NCI-H69 (cell line): ENCODE results near the gene KIF5B.
A peak's percentile ranks its signal among the peaks of the same experiment; 100 is the strongest.
"Not testable (repeated sequence)": the region's sequence is repeated elsewhere in the genome, so short reads cannot be mapped to it uniquely, and the experiment has no call there.

Experiments
- DNase-seq: peaks from one replicate; lab custom pipeline; 2025; lab: John Stamatoyannopoulos, UW

Gene KIF5B

GRCh38 chr10:32059472-32059871 lies 3.2 kb upstream of the KIF5B start:
- no peak for DNase-seq

- DNase-seq, result no peak
Measured at GRCh38 chr10:32057036-32057372, 779 bp upstream of the KIF5B start.

GRCh38 chr10:32055478-32056135 lies 618 bp downstream of the KIF5B start:
- peak; percentile 79 for DNase-seq

- peak; percentile 56 for DNase-seq
Measured at GRCh38 chr10:32054094-32054493, 2.1 kb downstream of the KIF5B start.

DNA sequence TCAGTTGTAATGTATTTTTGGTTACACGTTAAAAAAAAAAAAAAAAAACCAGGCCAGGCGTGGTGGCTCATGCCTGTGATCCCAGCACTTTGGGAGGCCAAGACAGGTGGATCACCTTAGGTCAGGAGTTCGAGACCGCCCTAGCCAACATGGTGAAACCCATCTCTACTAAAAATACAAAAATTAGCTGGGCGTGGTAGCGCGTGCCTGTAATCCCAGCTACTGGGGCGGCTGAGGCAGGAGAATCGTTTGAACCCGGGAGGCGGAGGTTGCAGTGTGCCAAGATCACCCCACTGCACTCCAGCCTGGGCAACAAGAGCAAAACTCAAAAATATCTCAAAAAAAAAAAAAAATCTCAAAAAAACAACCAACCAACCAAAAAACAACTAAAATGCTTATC lies 2.8 kb downstream of the KIF5B start:
- not testable (repeated sequence) for DNase-seq

- DNase-seq, result no peak
Measured at GRCh38 chr10:32051926-32052325, 4.3 kb downstream of the KIF5B start.

DNA sequence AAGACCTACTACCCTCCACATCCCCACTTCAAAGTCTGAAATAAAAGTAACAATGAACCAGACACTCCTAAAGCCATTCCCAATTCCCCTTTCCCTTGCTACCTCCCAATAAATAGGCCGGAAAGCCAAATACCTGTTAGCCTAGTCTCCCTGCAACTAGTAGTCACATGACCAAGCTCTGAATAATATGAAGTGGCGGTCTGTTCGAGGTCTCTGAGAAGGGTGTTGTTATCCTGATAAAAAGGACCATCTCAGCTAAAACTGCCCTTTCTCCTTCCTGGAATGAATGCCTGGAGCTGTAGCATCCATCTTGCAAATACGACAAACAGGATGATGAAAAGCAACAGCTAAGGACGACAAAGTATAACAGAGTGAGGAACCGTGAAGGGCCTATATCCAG lies 6.0 kb downstream of the KIF5B start:
- no peak for DNase-seq

DNA sequence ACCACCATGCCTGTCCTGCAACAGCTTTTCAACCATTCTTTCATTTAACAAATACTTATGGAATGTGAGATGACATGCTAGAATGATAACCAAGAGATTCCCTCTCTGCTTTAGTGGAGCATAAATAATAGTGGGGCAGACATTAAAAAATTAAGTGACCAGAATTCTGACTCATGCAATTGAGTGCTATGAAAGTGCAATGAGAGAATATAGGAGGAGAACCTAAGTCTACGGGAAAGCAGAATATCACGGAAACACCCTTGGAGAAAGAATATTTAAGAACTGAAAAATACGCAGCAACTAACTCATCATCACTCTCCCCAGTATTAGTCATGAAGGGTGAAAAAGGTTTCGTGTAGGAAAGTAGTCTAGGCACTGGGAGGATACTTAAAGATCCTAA lies 7.1 kb downstream of the KIF5B start:
- no peak for DNase-seq

- peak; percentile 3 for DNase-seq
Measured at GRCh38 chr10:32048282-32048681, 7.9 kb downstream of the KIF5B start.

DNA sequence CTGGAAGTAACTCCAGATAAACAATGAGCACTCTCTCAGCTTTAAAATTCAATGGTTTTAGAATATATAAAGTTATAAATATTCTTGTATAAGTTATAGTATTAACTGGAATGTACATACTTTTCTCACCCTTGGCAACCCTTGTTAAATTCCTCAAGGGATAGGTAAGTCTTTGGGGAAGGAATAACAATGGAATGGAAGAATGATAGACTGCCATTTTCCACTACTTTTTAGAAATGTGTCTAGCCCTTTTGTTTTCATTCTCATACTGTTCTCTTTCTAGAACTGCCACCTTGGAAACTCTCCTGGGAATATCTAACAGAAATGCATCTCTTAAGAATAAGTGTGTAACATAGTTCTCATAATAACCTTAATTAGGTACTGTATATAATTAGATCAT lies 8.3 kb downstream of the KIF5B start:
- no peak for DNase-seq

- no peak for DNase-seq
Measured at GRCh38 chr10:32046151-32046550, 10.1 kb downstream of the KIF5B start.

GRCh38 chr10:32042730-32043129 lies 13.5 kb downstream of the KIF5B start:
- not testable (repeated sequence) for DNase-seq

DNA sequence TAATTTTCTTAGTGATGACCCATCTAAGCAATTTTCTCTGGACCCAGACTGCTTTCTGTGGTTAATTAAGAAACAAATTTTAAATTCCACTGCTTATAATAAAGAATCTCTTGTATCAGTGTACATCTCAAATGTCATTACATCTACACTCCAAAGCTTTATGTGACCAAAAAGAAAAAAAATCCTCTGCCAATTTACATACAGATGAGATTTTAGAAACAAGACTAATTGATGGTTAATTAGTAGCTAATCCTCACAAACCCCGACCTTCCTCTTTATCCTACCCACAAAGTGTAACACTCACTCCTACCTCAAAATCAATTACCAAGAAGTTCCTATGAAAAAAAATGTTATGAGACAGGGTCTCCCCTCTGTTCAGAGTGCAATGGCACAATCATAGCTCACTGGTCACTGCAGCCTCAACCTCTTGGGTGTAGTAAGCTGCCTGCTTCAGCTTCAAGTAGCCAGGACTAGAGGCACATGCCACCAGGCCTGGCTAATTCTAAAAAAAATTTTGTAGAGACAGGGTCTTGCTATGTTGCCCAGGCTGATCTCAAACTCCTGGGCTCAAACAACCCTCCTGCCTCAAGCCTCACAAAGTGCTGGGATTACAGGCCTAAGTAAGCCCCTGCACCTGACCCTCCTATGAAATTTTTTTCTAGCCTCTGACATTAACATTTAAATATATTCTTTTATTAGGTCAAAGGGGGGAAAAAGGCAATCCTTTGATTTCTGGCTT lies 14.8 kb downstream of the KIF5B start:
- no peak for DNase-seq

DNA sequence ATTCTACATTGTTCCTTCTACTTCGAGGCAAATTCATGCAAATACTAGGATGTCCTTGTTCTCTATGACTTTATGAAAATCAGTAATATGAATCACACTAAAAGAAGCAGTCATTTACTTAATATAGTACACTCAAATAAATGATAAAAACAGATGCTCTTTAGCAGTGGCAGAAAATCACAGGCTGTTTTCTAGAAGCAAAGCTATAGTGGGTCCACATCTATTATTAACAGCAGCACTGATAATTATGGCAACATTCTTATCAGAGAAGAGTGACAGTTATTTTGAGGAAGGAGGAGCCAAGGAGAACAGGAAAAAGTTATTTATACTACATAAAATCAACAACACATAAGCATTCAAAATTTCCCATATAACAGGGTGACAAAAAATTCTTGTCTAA lies 16.5 kb downstream of the KIF5B start:
- DNase-seq, result no peak

- DNase-seq, result no peak
Measured at GRCh38 chr10:32038777-32039176, 17.4 kb downstream of the KIF5B start.

DNA sequence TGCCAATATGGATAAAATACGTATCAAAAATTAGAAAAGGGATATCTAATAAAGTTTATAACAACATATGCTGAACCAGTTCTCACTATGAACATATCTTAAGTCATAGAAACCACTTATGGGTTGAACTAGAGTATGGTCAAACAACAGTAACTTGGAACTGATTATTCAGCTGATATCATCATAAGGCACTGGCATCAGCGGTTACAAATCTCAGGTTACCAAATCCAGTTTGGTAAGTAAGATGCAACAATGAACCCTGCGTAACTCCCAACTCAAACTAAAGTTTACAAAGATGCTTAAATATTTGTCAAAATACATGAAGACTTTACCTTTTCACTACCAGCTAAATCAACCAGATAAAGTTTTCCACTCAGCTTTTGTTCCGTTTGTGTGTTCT lies 19.3 kb downstream of the KIF5B start:
- DNase-seq, result no peak

GRCh38 chr10:32035038-32035437 lies 21.2 kb downstream of the KIF5B start:
- no peak for DNase-seq

DNA sequence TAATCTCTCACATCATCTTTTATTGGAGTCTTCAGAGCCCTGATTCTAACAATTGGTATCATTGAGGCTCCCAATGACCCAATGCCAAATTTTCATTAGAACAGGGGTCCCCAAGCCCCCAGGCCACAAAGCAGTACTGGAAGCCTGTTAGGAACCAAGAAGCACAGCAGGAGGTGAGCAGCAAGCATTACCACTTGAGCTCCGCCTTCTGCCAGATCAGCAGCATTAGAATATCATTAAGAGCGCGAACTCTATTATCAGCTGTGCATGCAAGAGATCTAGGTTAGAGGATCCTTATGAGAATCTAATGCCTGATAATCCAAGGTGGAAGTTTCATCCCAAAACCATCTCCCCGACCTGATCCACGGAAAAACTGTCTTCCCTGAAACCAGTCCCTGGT lies 23.1 kb downstream of the KIF5B start:
- DNase-seq, result no peak

DNA sequence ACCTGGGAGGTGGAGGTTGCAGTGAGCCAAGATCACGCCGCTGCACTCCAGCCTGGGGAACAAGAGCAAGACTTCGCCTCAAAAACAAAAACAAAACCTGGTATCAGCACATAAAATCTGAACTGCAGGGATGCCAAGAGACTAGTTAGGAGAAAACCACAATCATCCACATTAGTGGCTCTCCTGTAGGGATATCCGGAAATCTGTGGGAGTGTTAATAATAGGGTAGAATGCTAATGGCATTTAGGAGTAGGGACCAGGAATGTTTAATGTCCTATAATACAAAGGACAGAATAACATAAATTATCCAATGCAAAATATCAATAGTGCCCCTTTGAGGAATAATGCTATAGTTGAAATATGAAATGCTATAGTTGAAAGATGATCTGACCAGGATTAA lies 24.3 kb downstream of the KIF5B start:
- DNase-seq, result no peak

DNA sequence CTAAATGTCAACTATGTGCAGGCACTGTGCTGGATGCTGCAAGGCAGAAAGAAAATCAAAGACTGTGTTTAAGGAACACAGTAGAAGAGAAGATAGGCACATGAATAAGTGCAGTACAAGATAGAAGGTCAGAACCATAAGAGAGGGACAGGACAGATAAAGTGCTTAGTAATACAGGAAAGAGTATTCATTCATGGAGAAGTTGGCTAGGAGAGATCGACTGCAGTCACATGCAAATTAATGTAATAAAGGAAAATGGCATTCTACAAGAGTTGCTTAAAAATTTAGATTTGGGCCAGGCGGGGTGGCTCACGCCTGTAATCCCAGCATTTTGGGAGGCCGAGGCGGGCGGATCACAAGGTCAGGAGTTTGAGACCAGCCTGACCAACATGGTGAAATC lies 24.8 kb downstream of the KIF5B start:
- DNase-seq, result no peak

DNA sequence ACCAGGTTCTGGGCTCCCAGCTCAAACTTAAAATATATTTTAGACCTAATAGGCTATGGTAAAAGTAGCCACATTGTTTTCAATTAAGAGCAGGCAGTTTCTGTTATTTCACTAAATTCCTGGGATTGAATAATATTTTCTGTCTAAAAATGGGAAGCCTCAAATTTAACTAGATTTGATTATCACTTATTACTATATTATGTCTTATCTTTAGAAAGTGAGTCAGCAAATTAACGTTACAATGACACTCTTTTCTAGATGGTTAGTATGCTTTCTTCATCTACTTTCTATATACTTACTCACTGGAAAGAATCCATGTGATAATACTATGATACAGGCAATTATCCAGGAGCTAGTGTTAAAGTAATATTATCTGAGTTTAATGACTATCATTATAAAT lies 27.5 kb downstream of the KIF5B start:
- no peak for DNase-seq

DNA sequence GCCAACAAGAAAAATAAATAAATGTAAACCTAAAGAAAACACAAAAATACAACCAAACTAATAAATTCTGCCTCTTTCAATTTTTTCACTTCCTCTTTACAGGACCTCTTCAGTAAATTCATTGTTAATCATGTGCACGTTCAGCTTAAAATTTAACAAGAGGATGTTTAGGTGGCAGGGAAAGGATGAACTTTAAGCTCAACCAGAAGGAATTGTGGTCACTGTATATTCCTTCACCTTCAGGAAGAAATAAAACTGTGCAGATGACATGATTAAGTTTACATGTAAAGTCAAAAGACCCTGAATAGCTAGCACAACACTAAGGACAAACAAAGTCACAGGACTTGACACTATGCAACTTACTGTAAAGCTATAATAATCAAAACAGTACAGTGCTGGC lies 33.0 kb downstream of the KIF5B start:
- DNase-seq, result no peak

GRCh38 chr10:32017044-32017443 lies 39.2 kb downstream of the KIF5B start:
- DNase-seq, result no peak

DNA sequence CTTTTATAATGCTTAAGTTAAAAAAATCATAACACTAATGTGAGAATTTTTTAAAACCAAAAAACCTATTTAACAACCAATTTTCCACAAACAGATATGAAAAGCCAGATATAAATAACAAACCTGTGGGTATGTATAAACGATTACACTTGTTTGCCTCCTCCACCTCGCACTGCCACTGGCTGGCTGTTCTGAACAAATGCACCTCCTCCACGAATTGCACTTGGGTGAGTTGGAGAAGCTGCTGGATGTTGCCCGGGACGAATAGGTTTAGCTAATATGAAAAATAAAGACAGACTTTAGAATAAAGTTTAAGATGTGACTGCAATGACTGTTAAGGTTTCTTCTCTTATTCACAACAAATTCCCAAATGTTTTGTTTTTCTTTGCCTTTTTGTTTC lies 40.8 kb downstream of the KIF5B start:
- DNase-seq, result no peak
